Measurements from ENCODE around the gene LIMCH1. TPM values are rescaled to one million over a fixed set of nuclear protein-coding genes. Genes with fewer than 3 reads are reported as not detected.
"Not testable (repeated sequence)": the region's sequence is repeated elsewhere in the genome, so short reads cannot be mapped to it uniquely, and the experiment has no call there.

Gene LIMCH1
- total RNA-seq, 1 experiment from 2014 or later: 30.2 TPM

DNA sequence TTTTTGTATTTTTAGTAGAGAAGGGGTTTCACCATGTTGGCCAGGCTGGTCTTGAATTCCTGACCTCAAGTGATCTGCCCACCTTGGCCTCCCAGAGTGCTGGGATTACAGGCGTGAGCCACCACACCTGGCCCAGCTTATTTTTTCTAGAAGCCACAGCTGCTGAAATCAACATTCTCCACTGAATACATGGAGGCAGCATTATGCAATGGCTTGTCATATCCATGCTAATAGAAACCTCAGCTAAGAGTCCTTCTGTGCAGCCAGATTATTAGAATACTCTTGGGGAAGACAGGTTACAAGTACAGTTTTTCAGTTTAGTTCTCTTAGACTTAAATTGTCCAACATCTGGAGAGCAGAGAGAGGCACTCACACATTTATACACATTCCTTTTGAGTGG, 104.8 kb downstream of the LIMCH1 start:
- DNase-seq (ENCODE audit: low read depth): not testable (repeated sequence)

DNA sequence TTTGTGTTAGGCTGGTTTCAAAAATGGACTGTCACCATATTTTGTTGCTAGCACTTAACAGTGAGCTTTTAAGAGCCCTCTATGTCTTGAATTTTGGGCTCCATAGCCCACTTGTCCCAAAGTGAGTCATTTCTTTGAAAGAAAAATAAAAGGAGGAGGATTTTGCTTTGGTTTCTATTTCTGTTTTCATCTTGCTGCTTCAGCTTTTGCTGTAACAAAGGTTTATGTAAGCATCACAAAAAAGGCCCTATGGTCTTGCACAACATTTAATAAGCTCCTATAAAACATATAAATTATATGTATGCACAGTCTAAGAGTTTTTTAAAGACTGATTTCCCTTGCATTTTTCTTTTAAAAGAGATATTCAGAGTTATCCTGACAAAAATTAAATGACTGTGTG, 105.4 kb downstream of the LIMCH1 start:
- DNase-seq (ENCODE audit: low read depth): no peak

DNA sequence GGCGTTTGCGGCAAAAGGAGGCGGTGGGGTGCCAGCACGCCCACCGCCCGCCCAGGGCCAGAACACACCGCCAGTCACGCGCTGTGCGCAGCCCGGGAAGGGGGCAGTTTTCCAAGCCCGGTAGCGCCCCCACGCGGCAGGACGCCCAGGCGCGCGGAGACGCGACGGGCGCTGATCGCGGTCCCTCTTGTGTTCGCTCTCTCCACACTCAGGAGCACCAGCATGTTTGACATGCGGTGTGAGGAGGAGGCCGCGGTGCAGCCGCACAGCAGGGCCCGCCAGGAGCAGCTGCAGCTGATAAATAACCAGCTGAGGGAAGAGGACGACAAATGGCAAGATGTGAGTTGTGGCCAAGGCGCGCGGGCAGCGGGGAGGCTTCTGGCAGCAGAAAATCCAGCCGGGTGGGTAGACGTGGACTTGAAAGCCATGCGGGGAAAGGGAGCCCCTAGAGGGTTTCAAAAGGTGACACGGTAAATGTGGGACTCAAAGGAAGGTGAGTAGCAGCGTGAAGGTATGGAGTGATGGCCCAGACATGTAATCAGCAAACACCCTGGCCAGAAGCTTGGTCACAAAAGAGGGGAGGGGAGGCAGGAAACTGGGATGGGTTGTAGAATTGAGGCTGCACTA, 106.4 kb downstream of the LIMCH1 start:
- peak; percentile 79 for DNase-seq (ENCODE audit: low read depth)

DNA sequence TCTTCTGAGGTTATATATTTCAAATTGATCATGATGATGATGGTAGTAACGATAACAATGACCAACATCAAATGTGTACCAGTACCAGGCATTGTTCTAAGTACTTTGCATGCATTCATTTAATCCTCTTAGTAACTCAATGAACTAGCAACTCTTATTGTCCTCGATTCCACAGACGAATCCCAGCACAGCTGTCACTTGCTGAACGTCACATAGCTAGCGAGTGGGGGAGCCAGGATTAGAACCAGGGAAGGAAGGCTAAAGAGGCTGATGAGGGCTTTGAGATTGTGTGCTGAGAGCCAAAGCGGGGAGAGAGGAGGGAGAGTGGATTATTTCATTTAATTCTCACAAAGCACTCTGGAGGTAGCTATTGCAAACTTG, 106.9 kb downstream of the LIMCH1 start:
- DNase-seq (ENCODE audit: low read depth): no peak

DNA sequence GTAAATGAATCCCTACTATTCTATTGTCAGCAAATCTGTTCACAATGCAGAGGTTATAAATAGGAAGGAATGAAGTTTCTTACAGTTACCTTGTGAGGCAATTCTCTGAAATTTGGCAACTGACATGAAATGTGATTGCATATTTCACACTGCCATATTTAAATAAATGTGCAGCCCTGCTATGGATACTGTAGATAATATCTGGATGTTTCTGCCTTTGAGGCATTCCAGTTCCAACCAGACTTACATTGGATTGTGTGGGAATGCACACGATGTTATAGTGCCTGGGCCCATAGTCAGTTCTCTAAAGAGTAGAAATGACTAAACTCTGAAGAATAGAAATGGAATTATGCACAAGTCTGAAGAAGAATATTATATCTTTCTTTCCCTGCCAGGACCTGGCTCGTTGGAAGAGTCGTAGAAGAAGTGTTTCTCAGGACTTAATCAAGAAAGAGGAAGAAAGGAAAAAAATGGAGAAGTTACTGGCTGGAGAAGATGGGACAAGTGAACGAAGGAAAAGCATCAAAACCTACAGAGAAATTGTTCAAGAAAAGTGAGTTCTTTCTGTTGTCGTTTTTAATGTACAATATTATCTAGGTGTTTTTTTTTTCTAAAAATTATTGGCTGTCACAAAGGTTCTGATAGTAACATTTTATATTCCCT, 107.9 kb downstream of the LIMCH1 start:
- no peak for DNase-seq (ENCODE audit: low read depth)

DNA sequence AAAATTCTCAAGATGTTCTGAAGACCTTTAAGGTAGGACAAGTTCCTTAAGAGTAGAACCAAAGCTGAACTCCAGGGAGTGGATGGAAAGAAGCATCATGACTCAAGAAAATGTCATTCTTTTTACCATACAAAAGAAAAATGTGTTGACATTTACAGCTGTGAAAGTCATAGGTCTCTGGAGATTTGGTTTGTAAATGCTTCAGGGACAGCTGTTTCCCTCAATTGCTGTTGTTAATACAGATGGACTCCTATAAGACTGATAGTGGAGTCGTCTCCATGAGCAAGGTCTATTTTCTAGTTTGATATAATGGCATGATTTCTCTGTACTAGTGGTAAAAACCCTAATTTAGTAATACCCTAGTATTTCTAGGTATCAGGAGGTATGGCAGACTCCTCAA, 108.9 kb downstream of the LIMCH1 start:
- DNase-seq (ENCODE audit: low read depth): no peak

DNA sequence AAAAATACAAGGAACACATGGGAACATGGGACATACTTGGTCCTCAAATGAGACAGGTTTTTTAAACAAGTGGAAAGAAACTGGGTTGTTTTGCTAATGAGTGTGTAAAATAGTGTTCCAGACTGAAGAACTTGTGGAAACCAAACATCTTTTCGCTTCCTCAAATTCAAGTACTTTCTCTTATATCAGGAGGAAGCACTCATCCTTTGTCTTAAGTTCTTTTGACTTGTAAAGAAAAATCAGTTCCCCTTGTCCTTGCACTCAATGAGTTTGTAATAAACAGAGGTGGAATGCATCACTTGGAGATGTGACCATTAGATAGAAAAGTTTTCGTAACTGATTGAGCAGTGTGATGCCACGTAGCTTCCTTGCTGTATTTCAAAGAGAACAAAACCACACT, 109.4 kb downstream of the LIMCH1 start:
- no peak for DNase-seq (ENCODE audit: low read depth)

DNA sequence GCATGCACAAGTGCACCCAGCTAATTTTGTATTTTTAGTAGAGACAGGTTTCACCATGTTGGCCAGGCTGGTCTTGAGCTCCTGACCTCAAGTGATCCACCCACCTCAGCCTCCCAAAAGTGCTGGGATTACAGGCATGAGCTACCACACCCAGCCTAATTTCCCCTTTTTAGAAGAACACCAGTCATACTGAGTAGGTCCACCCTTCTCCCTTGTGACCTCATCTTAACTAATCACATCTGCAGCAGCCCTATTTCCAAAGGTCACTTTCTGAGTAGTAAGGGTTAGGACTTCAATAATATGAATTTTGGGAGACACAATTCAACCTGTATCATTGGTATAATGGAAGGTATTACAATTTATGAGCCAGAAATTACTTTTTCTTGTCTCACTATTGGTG, 113.2 kb downstream of the LIMCH1 start:
- DNase-seq (ENCODE audit: low read depth): not testable (repeated sequence)

DNA sequence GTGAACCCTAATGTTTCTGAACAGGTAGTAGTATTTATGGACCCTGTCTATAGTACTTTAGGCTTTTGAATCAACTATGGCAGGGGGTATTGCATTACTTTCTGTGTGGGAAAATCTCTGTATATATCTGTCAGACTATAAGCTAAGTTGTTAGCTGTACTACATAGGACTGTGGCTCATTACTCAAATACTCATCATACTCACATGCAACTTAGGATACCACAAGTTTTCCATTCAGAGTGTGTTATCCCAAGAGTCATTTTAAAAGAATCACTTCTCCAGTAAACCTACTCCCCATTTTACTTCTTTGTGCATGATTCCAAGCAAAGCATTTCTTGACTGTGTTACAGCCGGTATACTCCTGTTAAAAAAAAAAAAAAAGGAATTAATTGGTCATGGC, 115.0 kb downstream of the LIMCH1 start:
- no peak for DNase-seq (ENCODE audit: low read depth)

DNA sequence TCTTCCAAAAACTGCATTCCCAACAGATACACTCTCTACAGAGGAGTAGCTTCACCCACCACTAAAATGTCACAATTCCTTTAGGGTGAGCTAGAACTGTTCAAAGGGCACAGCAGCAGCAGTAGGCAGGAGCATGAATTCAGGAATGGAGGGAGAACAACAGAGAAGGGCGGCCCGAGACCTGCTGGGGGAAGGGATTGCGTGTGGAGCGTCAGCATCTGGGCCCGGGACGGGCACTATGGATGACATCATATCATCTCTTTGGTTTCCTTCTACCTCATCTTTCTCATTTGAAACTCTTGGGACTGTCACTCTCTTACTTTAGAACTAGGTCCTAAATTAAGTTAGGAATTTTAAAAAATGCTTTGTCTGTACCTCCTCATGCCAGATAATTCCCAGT, 115.6 kb downstream of the LIMCH1 start:
- no peak for DNase-seq (ENCODE audit: low read depth)

DNA sequence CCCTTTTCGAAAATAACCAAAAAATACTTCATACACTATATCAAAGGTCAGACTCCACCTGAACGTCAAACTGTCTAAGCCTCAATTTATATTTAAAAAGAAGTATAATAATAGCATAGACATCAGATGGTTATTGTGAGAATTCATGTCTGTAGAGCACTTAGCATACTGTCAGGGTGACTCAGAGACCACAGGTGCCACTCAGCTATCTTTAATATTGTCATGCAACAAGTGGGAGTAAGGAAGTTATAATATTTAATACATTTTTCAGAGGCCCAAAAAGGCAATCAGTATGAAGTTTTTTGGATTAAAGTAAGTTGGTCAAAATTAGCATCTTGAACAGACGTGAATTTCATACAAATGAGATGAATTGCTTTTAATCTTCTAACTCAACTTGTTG, 117.2 kb downstream of the LIMCH1 start:
- DNase-seq (ENCODE audit: low read depth): peak; percentile 61

DNA sequence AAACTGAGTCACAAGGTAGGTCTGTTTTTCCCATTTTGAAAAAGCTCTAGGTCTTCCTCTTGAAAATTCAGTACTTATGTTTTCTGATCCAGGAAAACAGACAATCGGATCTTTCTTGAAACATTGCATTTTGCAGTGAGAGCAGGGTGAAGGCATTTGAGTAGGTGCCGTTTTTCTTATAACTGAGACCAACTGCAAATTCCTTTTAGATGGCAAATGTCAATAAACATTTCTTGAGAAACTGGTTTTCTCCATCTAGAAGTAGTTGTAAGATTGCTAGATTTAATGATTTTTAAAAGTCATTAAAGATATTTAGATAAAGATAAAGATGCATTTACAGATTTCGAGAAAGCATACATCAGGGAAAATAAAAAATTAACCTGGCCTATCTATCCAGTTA, 118.1 kb downstream of the LIMCH1 start:
- no peak for DNase-seq (ENCODE audit: low read depth)

DNA sequence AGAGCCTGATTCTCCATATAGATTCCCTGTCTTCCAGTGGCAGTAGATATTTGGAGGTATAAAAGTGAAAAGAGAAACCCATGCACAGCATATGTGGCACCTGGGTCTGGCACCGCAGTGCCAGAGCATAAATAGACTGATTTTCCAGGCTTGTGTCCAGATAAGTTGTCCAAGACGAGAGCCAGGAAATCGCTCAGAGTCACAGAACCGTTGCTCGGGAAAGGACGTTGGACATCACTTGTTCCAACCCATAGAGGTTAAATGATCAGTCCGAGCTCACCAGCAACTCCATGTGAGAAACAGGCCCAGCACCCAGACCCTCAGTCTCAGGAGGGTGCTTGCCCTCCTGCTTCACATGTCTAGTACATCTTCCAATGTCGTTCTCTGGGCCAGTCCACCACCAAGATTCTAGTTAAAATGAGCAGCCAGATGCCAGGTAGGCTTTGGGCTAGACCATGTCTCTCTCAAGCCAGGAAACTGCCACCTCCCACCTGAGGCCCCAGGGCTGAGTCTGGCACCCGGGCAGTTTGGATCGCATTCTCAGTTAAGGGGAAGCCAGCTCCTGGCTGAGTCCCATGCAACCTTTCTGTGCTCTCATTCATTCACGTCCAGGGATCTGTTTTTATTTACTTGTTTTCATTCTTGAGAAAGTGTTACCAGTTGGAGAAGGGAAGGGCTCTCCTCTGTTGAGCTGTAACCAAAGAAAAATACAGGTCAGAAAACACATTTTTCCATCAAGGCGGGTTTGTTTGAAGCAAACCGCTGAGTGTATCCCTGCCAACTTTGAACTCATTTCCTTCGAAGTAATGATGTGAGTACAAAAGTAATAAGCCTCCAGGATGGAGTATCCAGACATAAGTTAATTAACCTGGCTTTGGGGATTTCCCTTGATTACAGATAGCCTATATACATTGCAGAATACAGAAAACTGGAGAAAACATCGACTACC, 118.9 kb downstream of the LIMCH1 start:
- DNase-seq (ENCODE audit: low read depth): peak; percentile 23

DNA sequence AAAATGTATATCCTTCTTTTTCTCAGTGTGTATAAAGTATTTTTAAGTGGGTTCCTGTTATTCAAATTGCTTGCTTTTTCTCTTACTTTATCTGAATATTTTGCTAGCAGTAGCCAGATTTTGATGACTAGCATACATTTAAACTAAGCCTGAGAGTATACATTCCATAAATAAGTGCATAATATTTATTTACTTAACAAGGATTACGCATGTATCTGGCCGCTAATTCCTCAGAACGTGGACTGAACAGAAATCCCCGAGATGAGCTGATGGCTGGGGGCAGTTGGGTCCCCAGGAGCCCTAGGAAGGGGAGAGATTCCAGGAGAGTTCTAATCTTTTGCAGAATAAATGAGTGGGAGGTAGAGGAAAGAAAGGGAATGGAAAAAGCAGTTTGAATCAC, 119.6 kb downstream of the LIMCH1 start:
- no peak for DNase-seq (ENCODE audit: low read depth)

DNA sequence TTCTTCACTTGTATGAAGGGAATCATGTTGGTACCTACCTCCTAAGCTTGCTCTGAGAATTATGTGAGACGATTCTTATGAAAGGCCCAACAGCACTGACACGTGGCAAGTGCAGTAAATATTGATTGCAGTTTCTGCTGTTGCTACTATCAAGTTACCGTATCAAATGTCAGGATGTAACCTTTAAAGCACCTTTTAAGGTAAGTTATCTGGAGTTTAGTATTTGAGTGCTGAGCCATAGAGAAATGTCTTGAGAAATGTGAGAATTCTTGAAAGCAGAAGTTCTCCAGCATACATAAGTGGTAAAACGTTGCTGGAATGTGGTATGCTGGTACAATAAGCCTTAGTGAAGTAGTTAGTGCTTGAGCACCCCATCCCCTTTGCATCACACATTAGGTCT, 120.2 kb downstream of the LIMCH1 start:
- DNase-seq (ENCODE audit: low read depth): no peak

DNA sequence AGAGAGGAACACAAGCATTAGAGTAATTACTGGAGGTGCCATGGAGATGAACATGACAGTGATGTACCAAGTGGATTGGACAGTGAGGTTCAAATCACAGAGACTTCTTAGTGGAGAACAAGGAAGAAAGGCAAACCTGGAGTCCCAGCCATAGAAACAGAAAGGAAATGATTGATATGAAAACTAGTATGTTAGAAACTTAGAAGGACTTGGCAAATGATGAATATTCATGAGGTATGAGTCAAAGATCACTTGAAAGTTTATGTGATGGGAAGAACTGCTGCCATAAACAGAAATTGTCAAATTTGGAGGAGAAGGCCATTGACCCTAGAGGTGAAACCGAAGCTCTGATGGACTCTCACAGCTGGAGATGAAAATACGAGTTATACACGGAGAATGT, 122.4 kb downstream of the LIMCH1 start:
- no peak for DNase-seq (ENCODE audit: low read depth)

DNA sequence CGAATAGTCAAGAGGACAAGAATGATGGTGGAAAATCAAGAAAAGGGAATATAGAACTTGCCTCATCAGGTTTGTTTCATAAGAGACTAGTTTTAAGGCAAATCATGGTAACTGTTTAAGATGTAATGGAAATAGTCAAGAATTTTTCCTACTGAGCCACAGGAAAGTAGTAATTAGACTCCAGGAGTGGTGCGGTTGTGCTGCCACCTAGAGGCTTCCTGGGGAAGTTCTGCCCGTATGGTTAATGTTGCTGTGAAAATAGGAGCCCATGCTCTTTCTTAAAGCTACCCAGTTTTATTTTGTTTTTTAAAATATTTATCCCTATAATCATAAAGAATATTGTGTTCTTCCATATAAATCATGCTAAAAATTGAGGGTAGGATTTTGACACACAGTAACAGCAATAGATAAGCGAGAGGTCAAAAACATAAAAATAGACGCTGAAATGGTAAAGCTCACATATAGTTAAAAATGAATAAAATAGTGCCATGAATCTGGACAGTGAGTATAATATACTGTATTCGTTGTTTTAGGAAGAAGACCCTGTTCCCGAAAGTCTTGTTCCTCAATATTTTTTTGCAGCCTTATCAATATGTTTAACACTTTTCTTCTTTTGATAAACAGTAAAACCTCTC, 123.6 kb downstream of the LIMCH1 start:
- DNase-seq (ENCODE audit: low read depth): peak; percentile 51

DNA sequence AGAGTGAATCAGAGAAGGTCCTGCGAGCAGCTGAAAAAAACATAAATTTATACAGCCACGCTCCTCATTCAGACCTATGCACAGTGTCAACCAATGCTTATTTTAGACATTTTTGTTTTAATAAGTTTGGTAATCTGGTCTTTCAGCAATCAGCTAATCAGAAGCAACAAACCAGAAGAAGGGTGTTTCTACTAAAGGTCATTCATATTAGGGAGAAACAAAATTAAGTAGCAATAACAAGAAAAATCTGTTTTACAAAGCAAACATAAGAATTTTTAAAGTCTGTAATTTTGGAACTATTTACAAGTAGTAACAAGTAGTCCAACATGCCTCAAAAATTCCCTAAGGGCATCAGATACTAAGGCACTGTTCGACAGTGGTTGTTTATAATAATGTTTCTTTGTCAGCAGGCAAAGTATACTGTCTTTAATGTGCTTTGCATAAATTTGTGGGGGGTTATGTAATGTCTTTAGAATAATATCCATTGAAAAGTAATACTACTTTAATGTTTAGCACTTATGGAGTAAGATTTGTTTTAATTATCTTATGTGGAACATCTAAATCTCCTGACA, 127.8 kb downstream of the LIMCH1 start:
- no peak for DNase-seq (ENCODE audit: low read depth)

DNA sequence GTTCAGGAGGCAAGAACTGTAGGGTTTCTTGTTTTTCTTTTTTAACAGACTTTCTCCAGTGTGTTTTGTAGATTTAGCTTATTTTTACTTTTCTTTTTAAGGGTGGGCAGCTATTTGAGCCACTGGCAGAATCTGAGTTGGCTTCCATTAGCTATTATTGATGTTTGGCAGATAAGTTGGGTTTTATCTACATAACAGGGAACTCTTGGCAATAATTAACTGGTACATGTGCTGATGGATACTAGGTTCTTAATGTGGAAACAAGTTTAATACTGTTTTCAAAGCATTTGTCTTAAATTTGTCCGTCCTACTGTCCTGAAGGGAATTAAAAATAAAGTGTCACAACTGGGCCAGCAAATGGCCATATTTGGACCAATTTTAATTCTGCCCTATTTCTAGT, 130.1 kb downstream of the LIMCH1 start:
- DNase-seq (ENCODE audit: low read depth): no peak

DNA sequence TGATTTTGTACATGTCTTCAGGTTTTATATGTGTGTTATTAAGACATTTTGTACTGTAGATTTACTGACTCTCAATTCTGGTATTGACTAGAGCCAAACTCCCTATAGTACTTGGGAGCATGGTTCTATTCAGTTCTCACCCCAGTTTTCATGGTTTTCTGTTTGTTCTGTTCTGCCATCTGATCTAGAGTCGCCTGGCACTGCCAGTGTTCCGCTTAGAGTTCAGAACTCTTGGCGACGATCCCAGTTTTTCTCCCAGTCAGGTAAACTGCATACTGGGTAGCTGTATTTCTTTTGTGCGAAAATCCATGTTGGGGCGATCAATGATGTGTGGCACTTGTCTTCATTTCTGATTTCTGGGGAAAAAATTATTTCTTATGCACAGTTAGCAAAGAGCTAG, 132.6 kb downstream of the LIMCH1 start:
- DNase-seq (ENCODE audit: low read depth): no peak

DNA sequence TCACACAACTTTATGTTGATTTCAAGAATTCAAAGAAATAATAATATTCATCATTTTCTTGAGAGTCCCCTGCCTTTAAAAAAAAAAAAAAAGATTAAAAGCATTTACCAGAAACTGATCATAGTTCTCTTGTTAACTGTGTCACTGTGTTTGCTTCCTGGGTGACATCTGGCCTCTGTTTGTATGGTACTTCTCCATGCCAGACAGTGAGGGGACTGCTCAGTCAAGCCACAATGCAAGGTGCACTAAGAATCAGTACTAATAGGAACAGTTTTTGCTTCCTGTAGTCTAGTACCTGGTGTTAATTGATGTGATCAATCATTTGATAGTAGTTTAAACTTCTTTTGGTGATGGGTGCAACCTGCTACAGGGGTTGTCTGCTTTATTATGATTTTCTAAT, 133.0 kb downstream of the LIMCH1 start:
- no peak for DNase-seq (ENCODE audit: low read depth)

All from Daoy (cell line).